Measurements from ENCODE around the gene SETBP1.

DNA sequence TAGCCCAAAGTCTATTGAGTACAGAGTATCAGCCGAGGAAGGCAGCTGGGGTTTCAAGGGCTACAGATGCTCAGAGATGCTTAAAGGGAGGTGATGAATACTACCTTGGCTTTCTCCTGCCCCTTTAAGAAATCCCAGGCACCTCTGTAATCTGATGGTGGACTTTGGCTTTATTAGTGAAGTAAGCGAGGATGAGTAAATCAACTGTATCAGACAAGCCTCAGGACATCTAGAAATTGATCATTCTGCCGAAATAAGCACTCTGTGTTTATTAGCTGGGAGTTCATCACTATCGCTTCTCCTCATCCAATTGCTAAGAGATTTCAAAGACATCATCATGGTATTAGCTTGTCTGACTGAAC is 344.4 kb downstream of the SETBP1 start:
- TF ChIP-seq POLR2A (IDR thresholded peaks at IDR 0.05) (no peak), POLR2AphosphoS5 (IDR thresholded peaks at IDR 0.05) (no peak)
- TF ChIP-seq, protein P1, sequence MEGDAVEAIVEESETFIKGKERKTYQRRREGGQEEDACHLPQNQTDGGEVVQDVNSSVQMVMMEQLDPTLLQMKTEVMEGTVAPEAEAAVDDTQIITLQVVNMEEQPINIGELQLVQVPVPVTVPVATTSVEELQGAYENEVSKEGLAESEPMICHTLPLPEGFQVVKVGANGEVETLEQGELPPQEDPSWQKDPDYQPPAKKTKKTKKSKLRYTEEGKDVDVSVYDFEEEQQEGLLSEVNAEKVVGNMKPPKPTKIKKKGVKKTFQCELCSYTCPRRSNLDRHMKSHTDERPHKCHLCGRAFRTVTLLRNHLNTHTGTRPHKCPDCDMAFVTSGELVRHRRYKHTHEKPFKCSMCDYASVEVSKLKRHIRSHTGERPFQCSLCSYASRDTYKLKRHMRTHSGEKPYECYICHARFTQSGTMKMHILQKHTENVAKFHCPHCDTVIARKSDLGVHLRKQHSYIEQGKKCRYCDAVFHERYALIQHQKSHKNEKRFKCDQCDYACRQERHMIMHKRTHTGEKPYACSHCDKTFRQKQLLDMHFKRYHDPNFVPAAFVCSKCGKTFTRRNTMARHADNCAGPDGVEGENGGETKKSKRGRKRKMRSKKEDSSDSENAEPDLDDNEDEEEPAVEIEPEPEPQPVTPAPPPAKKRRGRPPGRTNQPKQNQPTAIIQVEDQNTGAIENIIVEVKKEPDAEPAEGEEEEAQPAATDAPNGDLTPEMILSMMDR (IDR thresholded peaks at IDR 0.05): no peak
